OCI-LY3 (cell line): ENCODE measurements around the gene SEC22A.

Source experiments
- H2AFZ ChIP-seq: fragments of 200-600, 300-600 bp; shearing (Covaris generic); 2 replicates; pipeline ENCODE4 v1.6.0; 2014; ENCODE audit warnings: antibody characterized with exemption, low read depth, low read length
- H3K27ac ChIP-seq: fragments of 200-600, 300-600 bp; sonication (generic); 2 replicates; pipeline ENCODE4 v1.5.1; 2014; ENCODE audit warnings: mild to moderate bottlenecking, low read length, moderate library complexity, mixed read lengths
- H3K27me3 ChIP-seq: fragments of 200-600, 300-600 bp; sonication (generic); 2 replicates; pipeline ENCODE4 v1.6.1; 2014; ENCODE audit warnings: low read depth, low read length, mixed read lengths
- H3K36me3 ChIP-seq: fragments of 200-600, 300-600 bp; sonication (generic); replicated peaks from 2 replicates; pipeline ENCODE3; 2014; ENCODE audit warnings: low read depth, low read length, mixed read lengths
- H3K4me1 ChIP-seq: fragments of 300-600, 200-600 bp; sonication (generic); 2 replicates; pipeline ENCODE4 v1.6.1; 2014; ENCODE audit warnings: low read length, mixed read lengths
- H3K4me2 ChIP-seq: fragments of 200-600, 300-600 bp; sonication (generic); 2 replicates; pipeline ENCODE4 v1.6.1; 2014; ENCODE audit warnings: low read length, mixed read lengths
- H3K4me3 ChIP-seq: fragments of 300-600, 200-600 bp; sonication (generic); 2 replicates; pipeline ENCODE4 v1.5.1; 2014; ENCODE audit warnings: antibody characterized with exemption, mild to moderate bottlenecking, low read length, moderate library complexity
- H3K79me2 ChIP-seq: fragments of 300-600, 200-600 bp; shearing (Covaris generic); 2 replicates; pipeline ENCODE4 v1.6.1; 2014; ENCODE audit warnings: mild to moderate bottlenecking, low read length, mixed read lengths
- H3K9ac ChIP-seq: fragments of 300-600, 200-600 bp; shearing (Covaris generic); 2 replicates; pipeline ENCODE4 v1.6.0; 2014; ENCODE audit warnings: mild to moderate bottlenecking, low read length, moderate library complexity
- H3K9me3 ChIP-seq: fragments of 200-600, 300-600 bp; shearing (Covaris generic); 2 replicates; pipeline ENCODE4 v1.6.1; 2014; ENCODE audit warnings: low read length, mixed read lengths; ENCODE audit not compliant: insufficient read depth
- H4K20me1 ChIP-seq: fragments of 200-600, 300-600 bp; sonication (generic); 2 replicates; pipeline ENCODE4 v1.6.1; 2016; ENCODE audit warnings: low read length, mixed read lengths; ENCODE audit not compliant: insufficient read depth
- CTCF ChIP-seq: fragments of 200-600, 300-600 bp; sonication (generic); IDR thresholded peaks from 2 replicates; pipeline ENCODE4 v1.5.1; 2014; ENCODE audit warnings: antibody characterized with exemption, low read length, low read depth
- EZH2phosphoT487 ChIP-seq: fragments of 200-600 bp; shearing (Covaris generic); IDR thresholded peaks from 2 replicates; pipeline ENCODE4 v1.6.1; 2018; ENCODE audit warnings: antibody characterized with exemption, mixed run types, low read depth

SEC22A gene

GRCh38 chr3:123168122-123168521 is 33.6 kb upstream of the SEC22A start:
- Histone ChIP-seq H3K4me2 (no peak overlapping the region), H3K4me1 (no peaks in the 10 kb centered on the region), H3K9ac (no peak overlapping the region), H3K27ac (no peak overlapping the region), H4K20me1 (no peaks in the 10 kb centered on the region), H3K9me3 (no peaks in the 10 kb centered on the region), H3K79me2 (no peaks in the 10 kb centered on the region), H2AFZ (no peak overlapping the region), H3K36me3 (peaks cover 42% of the 10 kb centered on the region), H3K4me3 (no peak overlapping the region), H3K27me3 (no peaks in the 10 kb centered on the region)
- no peak for TF ChIP-seq EZH2phosphoT487
- no peak for TF ChIP-seq CTCF

DNA sequence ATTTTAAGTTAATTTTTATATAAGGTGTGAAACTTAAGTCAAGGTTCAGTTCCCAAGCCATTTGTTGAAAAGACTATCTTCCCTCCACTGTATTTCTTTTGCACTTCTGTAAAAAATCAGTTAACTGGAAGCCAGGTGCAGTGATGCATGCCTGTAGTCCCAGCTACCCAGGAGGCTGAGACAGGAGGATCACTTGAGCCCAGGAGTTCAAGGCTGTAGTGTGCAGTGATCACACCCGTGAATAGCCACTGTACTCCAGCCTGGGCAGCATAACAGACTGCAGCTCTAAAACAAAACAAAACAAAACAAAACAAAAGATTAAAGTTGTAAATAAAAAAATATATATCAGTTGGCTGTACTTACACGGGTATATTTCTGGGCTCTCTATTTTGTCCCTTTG is 33.1 kb upstream of the SEC22A start:
- no peak overlapping the region for H3K27ac ChIP-seq
- H4K20me1 ChIP-seq = no peaks in the 10 kb centered on the region
- no peaks in the 10 kb centered on the region for H3K9me3 ChIP-seq
- H3K27me3 ChIP-seq = no peaks in the 10 kb centered on the region
- H3K36me3 ChIP-seq = peaks cover 37% of the 10 kb centered on the region
- no peak overlapping the region for H3K4me2 ChIP-seq
- H3K9ac ChIP-seq = no peak overlapping the region
- no peaks in the 10 kb centered on the region for H3K79me2 ChIP-seq
- no peaks in the 10 kb centered on the region for H3K4me1 ChIP-seq
- no peak overlapping the region for H3K4me3 ChIP-seq
- TF ChIP-seq EZH2phosphoT487 = no peak
- TF ChIP-seq CTCF = no peak
- no peak overlapping the region for H2AFZ ChIP-seq

- Histone ChIP-seq H3K27me3 (no peaks in the 10 kb centered on the region), H3K36me3 (peaks cover 28% of the 10 kb centered on the region), H3K27ac (no peak overlapping the region), H4K20me1 (no peaks in the 10 kb centered on the region), H3K9ac (no peak overlapping the region), H3K4me2 (no peak overlapping the region), H3K4me1 (no peaks in the 10 kb centered on the region), H3K4me3 (no peak overlapping the region), H2AFZ (no peak overlapping the region), H3K79me2 (no peaks in the 10 kb centered on the region), H3K9me3 (no peaks in the 10 kb centered on the region)
- TF ChIP-seq EZH2phosphoT487 (no peak), CTCF (no peak)
Observed at GRCh38 chr3:123169492-123169929, 32.2 kb upstream of the SEC22A start.

DNA sequence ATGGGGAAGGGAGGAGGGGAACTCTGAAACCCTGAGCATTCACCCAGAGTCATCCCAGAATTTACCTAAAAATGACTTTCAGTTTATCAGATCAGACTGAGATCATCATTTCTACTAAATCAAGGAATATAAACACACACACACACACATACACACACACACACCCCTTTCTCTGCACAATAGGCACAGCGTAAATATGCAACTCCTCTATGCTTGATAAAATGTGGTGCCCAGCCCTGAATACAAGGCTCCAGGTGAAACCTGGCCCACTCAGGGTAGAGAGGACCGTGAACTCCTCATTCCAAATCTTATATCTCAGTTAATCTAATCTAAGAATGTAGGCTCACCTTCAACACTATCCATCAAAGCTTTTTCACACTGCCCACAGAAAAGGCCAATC is 31.8 kb upstream of the SEC22A start:
- Histone ChIP-seq H3K4me2 (no peak overlapping the region), H3K4me1 (no peaks in the 10 kb centered on the region), H3K27me3 (no peaks in the 10 kb centered on the region), H3K9me3 (no peaks in the 10 kb centered on the region), H3K79me2 (no peaks in the 10 kb centered on the region), H3K27ac (no peak overlapping the region), H3K9ac (no peak overlapping the region), H2AFZ (no peak overlapping the region), H4K20me1 (no peaks in the 10 kb centered on the region), H3K36me3 (peaks cover 24% of the 10 kb centered on the region), H3K4me3 (no peak overlapping the region)
- TF ChIP-seq CTCF (no peak), EZH2phosphoT487 (no peak)
